ENCODE data around the gene C9orf50.
A peak's percentile ranks its signal among the peaks of the same experiment; 100 is the strongest.

Gene C9orf50

DNA sequence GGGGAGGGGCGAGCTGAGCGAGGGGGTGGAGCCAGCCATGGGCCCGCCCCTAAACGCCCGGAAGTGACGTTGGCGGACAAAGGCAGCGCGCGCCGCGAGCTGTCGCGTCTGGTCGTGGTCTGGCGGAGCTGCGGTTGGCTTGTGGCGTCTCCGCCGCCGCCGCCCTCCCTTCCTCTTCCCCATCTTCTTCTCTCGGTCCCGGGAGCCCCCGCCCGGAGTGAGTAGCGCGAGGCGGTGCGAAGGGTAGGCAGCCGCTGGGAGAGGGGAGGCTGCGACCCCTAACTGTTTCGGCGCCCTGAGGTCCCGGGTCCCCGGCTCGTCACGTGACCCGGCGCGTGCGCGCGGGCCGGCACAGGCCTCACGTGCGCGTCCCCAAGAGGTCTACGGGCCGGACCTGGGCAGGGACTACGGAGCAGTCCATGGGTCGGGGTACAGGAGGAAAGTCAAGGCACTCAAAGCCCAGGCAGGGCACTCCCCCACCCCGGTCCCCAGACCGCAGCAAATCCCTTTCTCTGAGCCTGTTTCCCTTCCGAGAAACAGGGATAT lies 5.3 kb upstream of the C9orf50 start, which contains the start of gene NTMT1 (continued):
- TF ChIP-seq ZBTB44 (tag by site-specific recombination; IDR thresholded peaks at IDR 0.05) (no peak), ZNF274 (IDR thresholded peaks at IDR 0.05; ENCODE audit: low read length) (no peak), ZNF274 (tag by site-specific recombination; IDR thresholded peaks at IDR 0.05; ENCODE audit: borderline replicate concordance) (no peak), ELK4 (IDR thresholded peaks at IDR 0.05; ENCODE audit: borderline replicate concordance, low read depth, low read length) (no peak), ZNF501 (tag by site-specific recombination; IDR thresholded peaks at IDR 0.05) (peak; percentile 95), ZNF214 (tag by site-specific recombination; IDR thresholded peaks at IDR 0.05; ENCODE audit: borderline replicate concordance) (no peak), SP3 (tag by site-specific recombination; IDR thresholded peaks at IDR 0.05) (peak; percentile 90), MYNN (tag by site-specific recombination; IDR thresholded peaks at IDR 0.05; ENCODE audit: borderline replicate concordance) (no peak), ZNF843 (tag by site-specific recombination; IDR thresholded peaks at IDR 0.05) (peak; percentile 73; the same call in 1 of the 2 replicates), ZNF2 (tag by site-specific recombination; IDR thresholded peaks at IDR 0.05) (peak; percentile 71), ZBTB48 (tag by site-specific recombination; IDR thresholded peaks at IDR 0.05) (peak; percentile 98), ZBTB10 (tag by site-specific recombination; IDR thresholded peaks at IDR 0.05) (peak; percentile 77), ZNF777 (tag by site-specific recombination; IDR thresholded peaks at IDR 0.05; ENCODE audit: borderline replicate concordance) (no peak), KLF9 (tag by site-specific recombination; IDR thresholded peaks at IDR 0.05; ENCODE audit: low read depth) (peak; percentile 44), ZBTB17 (tag by site-specific recombination; IDR thresholded peaks at IDR 0.05) (peak; percentile 61), ZIC2 (tag by site-specific recombination; IDR thresholded peaks at IDR 0.05) (no peak), ZNF707 (tag by site-specific recombination; IDR thresholded peaks at IDR 0.05) (no peak), ZNF600 (tag by site-specific recombination; IDR thresholded peaks at IDR 0.05) (peak; percentile 97), ZNF623 (tag by site-specific recombination; IDR thresholded peaks at IDR 0.05) (0 out of 2 replicates have a peak, but pooled peaks have one; percentile 7), ZBTB8A (tag by site-specific recombination; IDR thresholded peaks at IDR 0.05) (peak; percentile 51), ZNF610 (tag by site-specific recombination; IDR thresholded peaks at IDR 0.05; ENCODE audit: borderline replicate concordance) (peak; percentile 83), ZNF239 (tag by site-specific recombination; IDR thresholded peaks at IDR 0.05) (no peak)
- TF ChIP-seq, protein P1, sequence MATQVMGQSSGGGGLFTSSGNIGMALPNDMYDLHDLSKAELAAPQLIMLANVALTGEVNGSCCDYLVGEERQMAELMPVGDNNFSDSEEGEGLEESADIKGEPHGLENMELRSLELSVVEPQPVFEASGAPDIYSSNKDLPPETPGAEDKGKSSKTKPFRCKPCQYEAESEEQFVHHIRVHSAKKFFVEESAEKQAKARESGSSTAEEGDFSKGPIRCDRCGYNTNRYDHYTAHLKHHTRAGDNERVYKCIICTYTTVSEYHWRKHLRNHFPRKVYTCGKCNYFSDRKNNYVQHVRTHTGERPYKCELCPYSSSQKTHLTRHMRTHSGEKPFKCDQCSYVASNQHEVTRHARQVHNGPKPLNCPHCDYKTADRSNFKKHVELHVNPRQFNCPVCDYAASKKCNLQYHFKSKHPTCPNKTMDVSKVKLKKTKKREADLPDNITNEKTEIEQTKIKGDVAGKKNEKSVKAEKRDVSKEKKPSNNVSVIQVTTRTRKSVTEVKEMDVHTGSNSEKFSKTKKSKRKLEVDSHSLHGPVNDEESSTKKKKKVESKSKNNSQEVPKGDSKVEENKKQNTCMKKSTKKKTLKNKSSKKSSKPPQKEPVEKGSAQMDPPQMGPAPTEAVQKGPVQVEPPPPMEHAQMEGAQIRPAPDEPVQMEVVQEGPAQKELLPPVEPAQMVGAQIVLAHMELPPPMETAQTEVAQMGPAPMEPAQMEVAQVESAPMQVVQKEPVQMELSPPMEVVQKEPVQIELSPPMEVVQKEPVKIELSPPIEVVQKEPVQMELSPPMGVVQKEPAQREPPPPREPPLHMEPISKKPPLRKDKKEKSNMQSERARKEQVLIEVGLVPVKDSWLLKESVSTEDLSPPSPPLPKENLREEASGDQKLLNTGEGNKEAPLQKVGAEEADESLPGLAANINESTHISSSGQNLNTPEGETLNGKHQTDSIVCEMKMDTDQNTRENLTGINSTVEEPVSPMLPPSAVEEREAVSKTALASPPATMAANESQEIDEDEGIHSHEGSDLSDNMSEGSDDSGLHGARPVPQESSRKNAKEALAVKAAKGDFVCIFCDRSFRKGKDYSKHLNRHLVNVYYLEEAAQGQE (tag by site-specific recombination; IDR thresholded peaks at IDR 0.05), result no peak; the same call in none of the 2 replicates
- TF ChIP-seq, protein P2, sequence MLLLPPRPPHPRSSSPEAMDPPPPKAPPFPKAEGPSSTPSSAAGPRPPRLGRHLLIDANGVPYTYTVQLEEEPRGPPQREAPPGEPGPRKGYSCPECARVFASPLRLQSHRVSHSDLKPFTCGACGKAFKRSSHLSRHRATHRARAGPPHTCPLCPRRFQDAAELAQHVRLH (tag by site-specific recombination; IDR thresholded peaks at IDR 0.05), result 0 out of 2 replicates have a peak, but pooled peaks have one; percentile 49
- TF ChIP-seq, protein P3, sequence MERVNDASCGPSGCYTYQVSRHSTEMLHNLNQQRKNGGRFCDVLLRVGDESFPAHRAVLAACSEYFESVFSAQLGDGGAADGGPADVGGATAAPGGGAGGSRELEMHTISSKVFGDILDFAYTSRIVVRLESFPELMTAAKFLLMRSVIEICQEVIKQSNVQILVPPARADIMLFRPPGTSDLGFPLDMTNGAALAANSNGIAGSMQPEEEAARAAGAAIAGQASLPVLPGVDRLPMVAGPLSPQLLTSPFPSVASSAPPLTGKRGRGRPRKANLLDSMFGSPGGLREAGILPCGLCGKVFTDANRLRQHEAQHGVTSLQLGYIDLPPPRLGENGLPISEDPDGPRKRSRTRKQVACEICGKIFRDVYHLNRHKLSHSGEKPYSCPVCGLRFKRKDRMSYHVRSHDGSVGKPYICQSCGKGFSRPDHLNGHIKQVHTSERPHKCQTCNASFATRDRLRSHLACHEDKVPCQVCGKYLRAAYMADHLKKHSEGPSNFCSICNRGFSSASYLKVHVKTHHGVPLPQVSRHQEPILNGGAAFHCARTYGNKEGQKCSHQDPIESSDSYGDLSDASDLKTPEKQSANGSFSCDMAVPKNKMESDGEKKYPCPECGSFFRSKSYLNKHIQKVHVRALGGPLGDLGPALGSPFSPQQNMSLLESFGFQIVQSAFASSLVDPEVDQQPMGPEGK (tag by site-specific recombination; IDR thresholded peaks at IDR 0.05), result peak; percentile 63
